Osteoblast (primary cell): ENCODE data around the gene GSK3A. TPM values are rescaled to one million over a fixed set of nuclear protein-coding genes. Genes with fewer than 3 reads are reported as not detected.

Experiments used
- DNase-seq: peaks from one replicate; pipeline ENCODE4 v3.0.0; 2011; ENCODE audit warnings: low spot score, mixed read lengths; ENCODE audit not compliant: insufficient read length; ENCODE audit errors: missing footprints
- H2AFZ ChIP-seq: 2 replicates; pipeline ENCODE4 v1.6.0; 2011; ENCODE audit warnings: mild to moderate bottlenecking, low read length
- H3K27ac ChIP-seq: 2 replicates; pipeline ENCODE4 v1.5.1; 2011; ENCODE audit warnings: mild to moderate bottlenecking, low read depth, low read length, moderate library complexity
- H3K27me3 ChIP-seq: 2 replicates; pipeline ENCODE4 v1.6.0; 2012; ENCODE audit warnings: mild to moderate bottlenecking, control low read depth, inconsistent platforms, low read length, moderate library complexity; ENCODE audit not compliant: insufficient read depth
- H3K36me3 ChIP-seq: 2 replicates; pipeline ENCODE4 v1.5.1; 2011; ENCODE audit warnings: mild to moderate bottlenecking, low read length, control low read depth, moderate library complexity; ENCODE audit not compliant: insufficient read depth
- H3K4me1 ChIP-seq: 2 replicates; pipeline ENCODE4 v1.5.1; 2011; ENCODE audit warnings: mild to moderate bottlenecking, low read length, control low read depth, moderate library complexity; ENCODE audit not compliant: insufficient read depth
- H3K4me2 ChIP-seq: 2 replicates; pipeline ENCODE4 v1.6.0; 2011; ENCODE audit warnings: mild to moderate bottlenecking, low read length; ENCODE audit not compliant: insufficient read depth
- H3K4me3 ChIP-seq: fragments of 200-600 bp; sonication (generic); 3 replicates; pipeline ENCODE4 v1.5.1; 2012; ENCODE audit warnings: mild to moderate bottlenecking, low read length, inconsistent platforms; ENCODE audit not compliant: insufficient read depth
- H3K79me2 ChIP-seq: 2 replicates; pipeline ENCODE4 v1.6.0; 2012; ENCODE audit warnings: mild to moderate bottlenecking, low read length, control low read depth, inconsistent platforms; ENCODE audit not compliant: insufficient read depth
- H3K9me3 ChIP-seq: 2 replicates; pipeline ENCODE4 v1.5.1; 2011; ENCODE audit warnings: low read depth, low read length, control low read depth
- H4K20me1 ChIP-seq: 2 replicates; pipeline ENCODE4 v1.6.0; 2012; ENCODE audit warnings: mild to moderate bottlenecking, low read length, control low read depth; ENCODE audit not compliant: insufficient read depth
- CTCF ChIP-seq: IDR thresholded peaks from 2 replicates; pipeline ENCODE4 v1.5.1; 2011; ENCODE audit warnings: mild to moderate bottlenecking, low read depth, low read length, moderate library complexity; ENCODE audit errors: extremely low read depth
- total RNA-seq: library from RNA; depleted of rRNA; stranded (reverse); fragments of >200 nt; gene quantifications from 2 replicates; pipeline ENCODE4 v1.2.3, GENCODE V29; 2012

The GSK3A gene
- total RNA-seq, 1 donor, result 18.1 TPM

GRCh38 chr19:42198676-42199439 is 43.5 kb downstream of the GSK3A start:
- Histone ChIP-seq H3K36me3 (peaks cover 19% of the 10 kb centered on the region), H3K9me3 (no peaks in the 10 kb centered on the region), H2AFZ (no peak overlapping the region), H3K27ac (no peak overlapping the region), H3K4me2 (no peak overlapping the region), H3K4me3 (no peak overlapping the region), H3K27me3 (no peaks in the 10 kb centered on the region), H4K20me1 (peaks cover 30% of the 10 kb centered on the region), H3K79me2 (peaks cover 36% of the 10 kb centered on the region), H3K4me1 (no peaks in the 10 kb centered on the region)
- DNase-seq, result peak; percentile 22
- no peak for TF ChIP-seq CTCF

- peaks cover 9% of the 10 kb centered on the region for H3K36me3 ChIP-seq
- H3K27ac ChIP-seq, result no peak overlapping the region
- H2AFZ ChIP-seq, result no peak overlapping the region
- H3K27me3 ChIP-seq, result no peaks in the 10 kb centered on the region
- H4K20me1 ChIP-seq, result peaks cover 30% of the 10 kb centered on the region
- peaks cover 4% of the 10 kb centered on the region for H3K9me3 ChIP-seq
- no peaks in the 10 kb centered on the region for H3K4me1 ChIP-seq
- no peak overlapping the region for H3K4me3 ChIP-seq
- TF ChIP-seq CTCF, result no peak
- DNase-seq, result peak; percentile 76
- no peak overlapping the region for H3K4me2 ChIP-seq
- H3K79me2 ChIP-seq, result peaks cover 24% of the 10 kb centered on the region
These were observed 45.0 kb downstream of the GSK3A start for GRCh38 chr19:42197375-42197817.

- Histone ChIP-seq H3K4me1 (peaks cover 5% of the 10 kb centered on the region), H3K27me3 (no peaks in the 10 kb centered on the region), H3K79me2 (peaks cover 14% of the 10 kb centered on the region), H4K20me1 (peaks cover 21% of the 10 kb centered on the region), H3K4me3 (no peak overlapping the region), H2AFZ (no peak overlapping the region), H3K36me3 (peaks cover 9% of the 10 kb centered on the region), H3K27ac (no peak overlapping the region), H3K9me3 (peaks cover 4% of the 10 kb centered on the region), H3K4me2 (no peak overlapping the region)
- TF ChIP-seq CTCF, result no peak
- peak; percentile 64 for DNase-seq
These were observed 46.1 kb downstream of the GSK3A start for GRCh38 chr19:42196011-42197001.

GRCh38 chr19:42193706-42194105 is 48.7 kb downstream of the GSK3A start:
- no peak overlapping the region for H3K27ac ChIP-seq
- H3K4me2 ChIP-seq, result no peak overlapping the region
- no peak for TF ChIP-seq CTCF
- H3K79me2 ChIP-seq, result no peaks in the 10 kb centered on the region
- DNase-seq, result peak; percentile 86
- H2AFZ ChIP-seq, result no peak overlapping the region
- H4K20me1 ChIP-seq, result peaks cover 4% of the 10 kb centered on the region
- H3K36me3 ChIP-seq, result peaks cover 2% of the 10 kb centered on the region
- peaks cover 5% of the 10 kb centered on the region for H3K4me1 ChIP-seq
- no peaks in the 10 kb centered on the region for H3K27me3 ChIP-seq
- H3K9me3 ChIP-seq, result peaks cover 4% of the 10 kb centered on the region
- no peak overlapping the region for H3K4me3 ChIP-seq
